GM19452 (cell line): Measurements from ENCODE around the gene FCF1.

Experiments used
- ATAC-seq: cut with Tn5 transposase; IDR thresholded peaks from one replicate; pipeline ENCODE4 v1.9.1; 2021; ENCODE audit not compliant: unreplicated experiment

Gene FCF1

DNA sequence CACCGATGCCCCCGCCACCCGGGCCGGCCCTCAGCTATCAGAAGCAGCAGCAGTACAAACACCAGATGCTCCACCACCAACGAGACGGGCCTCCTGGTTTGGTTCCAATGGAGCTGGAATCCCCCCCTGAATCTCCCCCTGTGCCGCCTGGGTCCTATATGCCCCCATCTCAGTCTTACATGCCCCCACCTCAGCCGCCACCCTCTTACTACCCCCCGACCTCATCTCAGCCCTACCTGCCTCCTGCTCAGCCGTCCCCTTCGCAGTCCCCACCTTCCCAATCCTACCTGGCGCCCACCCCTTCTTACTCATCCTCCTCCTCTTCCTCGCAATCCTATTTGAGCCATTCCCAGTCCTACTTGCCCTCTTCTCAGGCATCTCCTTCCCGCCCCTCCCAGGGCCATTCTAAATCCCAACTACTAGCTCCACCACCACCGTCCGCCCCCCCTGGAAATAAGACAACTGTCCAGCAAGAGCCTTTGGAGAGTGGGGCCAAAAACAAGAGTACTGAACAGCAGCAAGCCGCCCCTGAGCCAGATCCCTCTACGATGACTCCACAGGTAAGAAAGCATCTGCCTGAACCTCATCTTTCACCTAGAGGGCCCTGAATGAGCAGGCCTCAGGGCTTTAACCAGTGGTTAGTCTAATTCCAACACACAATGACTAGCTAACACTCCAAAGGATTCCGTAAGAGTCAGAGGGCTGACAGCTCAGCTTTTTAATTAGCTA lies 51.0 kb downstream of the FCF1 start:
- ATAC-seq: no peak

DNA sequence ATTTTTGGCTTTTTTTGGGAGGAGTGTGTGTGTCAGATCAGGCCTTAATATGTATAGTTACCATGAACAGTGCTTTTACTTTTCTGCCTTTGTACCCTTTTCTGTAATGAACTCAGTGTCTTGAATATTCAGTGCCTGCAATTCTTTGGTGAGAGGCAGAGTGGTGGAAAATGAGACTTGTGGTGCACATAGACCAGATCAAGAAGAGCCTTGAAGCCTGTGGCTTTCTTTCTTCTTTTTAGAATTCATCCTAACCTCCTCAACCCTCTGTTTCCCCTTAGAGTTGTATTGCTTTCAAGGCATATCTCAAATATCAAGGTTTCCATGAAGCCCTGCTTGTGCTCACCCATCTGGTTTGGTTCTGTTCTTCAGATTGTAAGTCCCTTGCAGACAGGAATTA lies 52.8 kb downstream of the FCF1 start:
- no peak for ATAC-seq

DNA sequence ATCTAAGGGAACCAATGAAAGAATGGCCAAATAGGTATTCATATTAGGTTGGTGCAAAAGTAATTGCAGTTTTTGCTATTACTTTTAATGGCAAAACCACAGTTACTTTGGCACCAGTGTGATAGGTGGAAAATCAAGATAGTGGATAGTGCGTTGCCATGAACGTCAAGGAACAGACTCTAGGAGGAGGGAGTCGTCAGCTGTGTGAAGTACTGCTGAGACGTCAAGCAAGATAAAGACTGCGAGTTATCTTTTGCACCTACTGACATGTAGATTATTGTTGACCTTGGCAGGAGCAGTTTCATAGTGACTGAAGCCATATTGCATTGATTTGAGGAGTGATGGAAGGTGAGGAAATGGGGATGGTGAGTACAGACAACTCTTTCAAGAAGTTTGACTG lies 58.5 kb downstream of the FCF1 start:
- no peak for ATAC-seq

DNA sequence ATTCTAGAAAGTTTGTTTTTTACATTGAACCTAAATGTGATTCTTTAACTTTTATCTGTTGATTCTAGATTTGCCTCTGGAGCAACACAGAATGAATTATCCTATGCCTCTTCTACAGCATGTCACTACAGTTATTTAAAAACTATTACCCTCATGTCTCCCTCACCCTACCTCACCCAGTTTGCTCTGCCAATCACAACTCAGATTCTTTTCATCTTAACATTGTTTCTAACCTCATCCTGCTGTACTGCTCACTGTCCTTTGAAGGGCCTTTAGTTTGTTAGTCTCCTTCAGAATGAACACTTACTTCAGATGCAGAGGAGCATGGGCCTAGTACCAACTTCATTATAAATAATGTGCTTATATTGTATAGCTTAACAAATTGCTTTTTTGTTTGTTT lies 71.7 kb downstream of the FCF1 start:
- no peak for ATAC-seq

DNA sequence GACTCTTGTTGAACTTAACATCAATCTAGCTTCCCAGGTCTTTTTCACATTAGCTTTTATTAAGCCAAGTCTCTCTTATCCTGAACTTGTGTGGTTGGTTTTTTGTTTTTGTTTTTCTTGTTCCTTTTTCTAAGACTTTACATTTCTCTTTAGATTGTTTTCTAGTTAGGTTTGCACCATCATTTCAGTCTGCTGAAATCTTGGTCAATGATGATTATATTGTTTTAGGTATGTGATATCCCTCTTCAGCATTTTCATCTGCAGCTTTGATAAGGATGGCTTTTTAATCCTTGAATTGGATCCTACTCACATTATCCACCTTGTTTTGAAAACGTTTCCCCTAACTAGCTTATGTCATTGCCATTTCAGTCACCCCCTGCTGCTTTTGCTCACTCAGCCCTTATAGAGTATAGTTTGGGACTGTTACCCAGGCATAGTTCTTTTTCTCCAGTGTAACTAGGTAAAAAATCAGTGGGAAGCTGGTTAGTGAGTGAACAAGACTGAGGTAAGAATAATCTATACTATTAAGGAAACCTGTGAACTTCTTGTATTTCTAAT lies 72.2 kb downstream of the FCF1 start:
- ATAC-seq: no peak

DNA sequence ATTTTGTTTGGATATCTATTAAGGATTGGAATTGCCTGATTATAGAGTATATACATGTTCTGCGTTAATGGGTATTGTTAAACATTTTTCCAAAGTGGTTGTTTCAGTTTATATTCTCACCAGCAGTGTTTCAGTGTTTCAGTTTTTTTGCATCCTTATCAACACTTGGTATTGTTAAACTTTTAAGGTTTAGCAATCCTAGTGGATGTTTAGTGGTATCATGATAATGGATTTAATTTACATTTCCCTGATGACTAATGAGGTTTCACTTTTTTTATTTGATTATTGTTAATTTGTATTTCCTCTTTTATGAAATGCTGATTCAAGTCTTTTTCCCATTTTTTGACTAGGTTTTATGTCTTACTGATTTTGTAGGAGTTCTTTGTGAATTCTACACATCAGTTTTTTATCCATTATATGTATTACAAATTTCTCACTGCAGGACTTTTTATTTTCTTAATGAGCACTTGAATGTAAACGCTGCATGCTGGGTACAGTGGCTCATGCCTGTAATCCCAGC lies 73.9 kb downstream of the FCF1 start:
- no peak for ATAC-seq
